GM23338 (cell line): ENCODE results near the gene ZNF516.

ENCODE experiments used
- CREB1 ChIP-seq: fragments of 250-450 bp; sonication (Bioruptor Pico); IDR thresholded peaks from 2 replicates; pipeline ENCODE4 v1.5.0; 2020; ENCODE audit warnings: low read depth, mild to moderate bottlenecking, moderate library complexity
- CTCF ChIP-seq, 2 experiments: fragments of 200-600 bp in 1 of 2; sonication (generic) in 1 of 2; conservative IDR thresholded peaks; 2 replicates each; pipeline versions ENCODE4 v1.5.1 to v1.6.1; 2016 to 2017; ENCODE audit warnings: antibody characterized with exemption in 2 of 2, low read depth in 2 of 2, mild to moderate bottlenecking in 2 of 2, moderate library complexity in 1 of 2
- EZH2 ChIP-seq: fragments of 200-600 bp; sonication (generic); IDR thresholded peaks from one replicate; pipeline ENCODE4 v1.8.0; 2017; ENCODE audit warnings: antibody characterized with exemption, mild to moderate bottlenecking, low read depth; ENCODE audit not compliant: unreplicated experiment
- EZH2phosphoT487 ChIP-seq: fragments of 200-600 bp; sonication (generic); IDR thresholded peaks from one replicate; pipeline ENCODE4 v1.8.1; 2018; ENCODE audit warnings: antibody characterized with exemption; ENCODE audit not compliant: unreplicated experiment
- JUNB ChIP-seq: IDR thresholded peaks from one replicate; pipeline ENCODE4 v1.6.1; 2016; ENCODE audit warnings: antibody characterized with exemption; ENCODE audit not compliant: unreplicated experiment
- POLR2AphosphoS5 ChIP-seq: IDR thresholded peaks from 2 replicates; pipeline ENCODE4 v1.6.1; 2016; ENCODE audit warnings: antibody characterized with exemption, low read depth
- ZNF114 ChIP-seq: fragments of 250-450 bp; sonication (Bioruptor Pico); IDR thresholded peaks from 2 replicates; pipeline ENCODE4 v1.5.0; 2020; ENCODE audit warnings: mild to moderate bottlenecking, moderate library complexity
- ZNF331 ChIP-seq: fragments of 250-450 bp; sonication (Bioruptor Pico); IDR thresholded peaks from 2 replicates; pipeline ENCODE4 v1.5.0; 2020; ENCODE audit warnings: low read depth, mild to moderate bottlenecking, moderate library complexity
- TF ChIP-seq, protein P1 (sequence below): IDR thresholded peaks from one replicate; pipeline ENCODE4 v1.6.1; 2018; ENCODE audit warnings: antibody characterized with exemption; ENCODE audit not compliant: unreplicated experiment
- TF ChIP-seq, protein P2 (sequence below): IDR thresholded peaks from 2 replicates; pipeline ENCODE4 v1.6.1; 2016; ENCODE audit warnings: antibody characterized with exemption

GRCh38 chr18:76401498-76401897 lies 93.5 kb downstream of the ZNF516 start:
- TF ChIP-seq EZH2: no peak
- no peak for TF ChIP-seq EZH2phosphoT487
- TF ChIP-seq CTCF (conservative IDR thresholded peaks at IDR 0.05; ENCODE audit: low read depth in 2 of 2): no peak
- no peak for TF ChIP-seq JUNB
- no peak for TF ChIP-seq POLR2AphosphoS5
- no peak for TF ChIP-seq ZNF331 (CRISPR knock-in tag)
- TF ChIP-seq, protein P1, sequence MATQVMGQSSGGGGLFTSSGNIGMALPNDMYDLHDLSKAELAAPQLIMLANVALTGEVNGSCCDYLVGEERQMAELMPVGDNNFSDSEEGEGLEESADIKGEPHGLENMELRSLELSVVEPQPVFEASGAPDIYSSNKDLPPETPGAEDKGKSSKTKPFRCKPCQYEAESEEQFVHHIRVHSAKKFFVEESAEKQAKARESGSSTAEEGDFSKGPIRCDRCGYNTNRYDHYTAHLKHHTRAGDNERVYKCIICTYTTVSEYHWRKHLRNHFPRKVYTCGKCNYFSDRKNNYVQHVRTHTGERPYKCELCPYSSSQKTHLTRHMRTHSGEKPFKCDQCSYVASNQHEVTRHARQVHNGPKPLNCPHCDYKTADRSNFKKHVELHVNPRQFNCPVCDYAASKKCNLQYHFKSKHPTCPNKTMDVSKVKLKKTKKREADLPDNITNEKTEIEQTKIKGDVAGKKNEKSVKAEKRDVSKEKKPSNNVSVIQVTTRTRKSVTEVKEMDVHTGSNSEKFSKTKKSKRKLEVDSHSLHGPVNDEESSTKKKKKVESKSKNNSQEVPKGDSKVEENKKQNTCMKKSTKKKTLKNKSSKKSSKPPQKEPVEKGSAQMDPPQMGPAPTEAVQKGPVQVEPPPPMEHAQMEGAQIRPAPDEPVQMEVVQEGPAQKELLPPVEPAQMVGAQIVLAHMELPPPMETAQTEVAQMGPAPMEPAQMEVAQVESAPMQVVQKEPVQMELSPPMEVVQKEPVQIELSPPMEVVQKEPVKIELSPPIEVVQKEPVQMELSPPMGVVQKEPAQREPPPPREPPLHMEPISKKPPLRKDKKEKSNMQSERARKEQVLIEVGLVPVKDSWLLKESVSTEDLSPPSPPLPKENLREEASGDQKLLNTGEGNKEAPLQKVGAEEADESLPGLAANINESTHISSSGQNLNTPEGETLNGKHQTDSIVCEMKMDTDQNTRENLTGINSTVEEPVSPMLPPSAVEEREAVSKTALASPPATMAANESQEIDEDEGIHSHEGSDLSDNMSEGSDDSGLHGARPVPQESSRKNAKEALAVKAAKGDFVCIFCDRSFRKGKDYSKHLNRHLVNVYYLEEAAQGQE: no peak
- TF ChIP-seq, protein P2, sequence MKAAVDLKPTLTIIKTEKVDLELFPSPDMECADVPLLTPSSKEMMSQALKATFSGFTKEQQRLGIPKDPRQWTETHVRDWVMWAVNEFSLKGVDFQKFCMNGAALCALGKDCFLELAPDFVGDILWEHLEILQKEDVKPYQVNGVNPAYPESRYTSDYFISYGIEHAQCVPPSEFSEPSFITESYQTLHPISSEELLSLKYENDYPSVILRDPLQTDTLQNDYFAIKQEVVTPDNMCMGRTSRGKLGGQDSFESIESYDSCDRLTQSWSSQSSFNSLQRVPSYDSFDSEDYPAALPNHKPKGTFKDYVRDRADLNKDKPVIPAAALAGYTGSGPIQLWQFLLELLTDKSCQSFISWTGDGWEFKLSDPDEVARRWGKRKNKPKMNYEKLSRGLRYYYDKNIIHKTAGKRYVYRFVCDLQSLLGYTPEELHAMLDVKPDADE: no peak
- no peak for TF ChIP-seq ZNF114 (CRISPR knock-in tag)
- TF ChIP-seq CREB1 (CRISPR knock-in tag): no peak
